ENCODE results near the gene MAPK4.

MAPK4 gene

DNA sequence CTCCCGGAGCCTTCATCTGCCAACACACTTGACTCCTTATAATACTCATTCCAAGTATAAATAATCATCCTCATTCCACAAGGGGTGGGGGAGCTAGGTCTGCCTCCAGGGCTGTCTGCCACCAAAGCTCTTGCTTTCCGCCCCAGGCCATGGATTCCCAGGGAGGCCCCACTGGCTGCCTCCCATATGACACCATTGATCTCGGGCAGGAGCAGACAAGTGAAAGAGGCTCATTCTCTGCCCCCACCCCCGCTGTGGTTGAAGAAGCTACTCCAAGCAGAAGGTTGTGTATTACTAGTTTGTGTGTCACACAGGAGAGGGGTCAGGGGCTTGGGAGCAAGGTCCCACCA lies 160.4 kb downstream of the MAPK4 start:
- DNase-seq (ENCODE audit: low read depth) = no peak

DNA sequence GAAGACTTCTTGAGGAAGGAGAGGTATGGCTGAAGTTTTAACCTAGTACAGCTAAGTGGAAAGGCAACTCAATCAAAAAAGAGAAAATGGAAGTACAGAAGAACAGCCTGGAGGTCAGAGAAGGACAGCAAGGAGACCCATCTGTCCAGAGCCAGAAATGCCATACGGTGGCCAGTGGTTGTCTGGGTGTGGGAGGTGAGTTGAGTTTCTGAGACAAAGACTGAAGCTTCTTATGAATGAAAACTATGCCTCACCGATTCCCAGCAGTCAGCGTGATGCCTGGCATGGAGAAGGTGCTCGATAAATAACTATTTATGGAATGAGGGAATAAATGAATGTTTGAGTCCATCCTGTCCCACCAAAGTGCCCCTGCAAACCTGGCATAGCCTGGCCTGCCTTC lies 161.1 kb downstream of the MAPK4 start:
- no peak for DNase-seq (ENCODE audit: low read depth)

- no peak for DNase-seq (ENCODE audit: low read depth)
Measured at GRCh38 chr18:50721451-50722120, 161.7 kb downstream of the MAPK4 start.

- DNase-seq (ENCODE audit: low read depth) = no peak
Measured at GRCh38 chr18:50722311-50722710, 162.4 kb downstream of the MAPK4 start.

GRCh38 chr18:50724751-50725151 lies 164.9 kb downstream of the MAPK4 start:
- DNase-seq (ENCODE audit: low read depth) = no peak

GRCh38 chr18:50726960-50727589 lies 167.2 kb downstream of the MAPK4 start:
- DNase-seq (ENCODE audit: low read depth) = no peak

- no peak for DNase-seq (ENCODE audit: low read depth)
Measured at GRCh38 chr18:50727721-50728471, 168.0 kb downstream of the MAPK4 start.

- DNase-seq (ENCODE audit: low read depth) = no peak
Measured at GRCh38 chr18:50729376-50729775, 169.5 kb downstream of the MAPK4 start.

GRCh38 chr18:50729986-50730385 lies 170.1 kb downstream of the MAPK4 start:
- DNase-seq (ENCODE audit: low read depth) = no peak

DNA sequence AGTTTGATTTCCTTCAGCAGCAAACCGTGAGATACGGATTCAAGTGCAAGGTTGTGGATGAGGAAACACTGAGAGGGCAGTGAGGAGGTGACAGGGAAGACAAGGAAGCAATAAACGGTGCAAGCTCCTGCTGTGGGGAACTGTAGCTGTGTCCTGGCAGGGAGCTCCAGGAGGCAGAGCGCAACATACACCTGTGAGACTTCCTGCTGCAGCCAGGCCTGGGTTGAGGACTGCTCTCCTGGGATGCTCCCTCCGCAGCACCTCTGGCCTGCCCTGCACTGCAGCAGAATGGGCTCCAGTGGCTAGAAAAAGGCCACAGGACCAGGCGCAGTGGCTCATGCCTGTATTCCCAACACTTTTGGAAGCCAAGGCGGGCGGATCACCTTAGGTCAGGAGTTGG lies 174.5 kb downstream of the MAPK4 start:
- no peak for DNase-seq (ENCODE audit: low read depth)

DNA sequence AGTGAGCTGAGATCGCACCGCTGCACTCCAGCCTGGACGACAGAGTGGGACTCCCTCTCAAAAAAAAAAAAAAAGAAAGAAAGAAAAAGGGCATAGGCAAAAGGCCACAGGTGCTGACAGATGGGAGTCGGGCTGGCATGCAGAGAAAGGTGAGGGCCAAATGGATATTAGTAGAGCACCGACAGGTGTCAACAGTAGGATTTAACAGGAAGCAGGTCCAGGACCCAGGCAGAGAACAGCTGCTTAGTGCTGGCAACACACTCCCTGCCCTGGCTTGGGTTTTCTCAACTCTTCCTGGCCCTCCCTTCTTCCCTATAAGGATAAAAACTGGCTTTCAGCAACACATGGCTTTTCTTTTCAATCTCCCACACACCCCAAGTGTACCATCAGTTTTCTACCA lies 175.0 kb downstream of the MAPK4 start:
- no peak for DNase-seq (ENCODE audit: low read depth)

GRCh38 chr18:50737127-50737526 lies 177.2 kb downstream of the MAPK4 start:
- no peak for DNase-seq (ENCODE audit: low read depth)

DNA sequence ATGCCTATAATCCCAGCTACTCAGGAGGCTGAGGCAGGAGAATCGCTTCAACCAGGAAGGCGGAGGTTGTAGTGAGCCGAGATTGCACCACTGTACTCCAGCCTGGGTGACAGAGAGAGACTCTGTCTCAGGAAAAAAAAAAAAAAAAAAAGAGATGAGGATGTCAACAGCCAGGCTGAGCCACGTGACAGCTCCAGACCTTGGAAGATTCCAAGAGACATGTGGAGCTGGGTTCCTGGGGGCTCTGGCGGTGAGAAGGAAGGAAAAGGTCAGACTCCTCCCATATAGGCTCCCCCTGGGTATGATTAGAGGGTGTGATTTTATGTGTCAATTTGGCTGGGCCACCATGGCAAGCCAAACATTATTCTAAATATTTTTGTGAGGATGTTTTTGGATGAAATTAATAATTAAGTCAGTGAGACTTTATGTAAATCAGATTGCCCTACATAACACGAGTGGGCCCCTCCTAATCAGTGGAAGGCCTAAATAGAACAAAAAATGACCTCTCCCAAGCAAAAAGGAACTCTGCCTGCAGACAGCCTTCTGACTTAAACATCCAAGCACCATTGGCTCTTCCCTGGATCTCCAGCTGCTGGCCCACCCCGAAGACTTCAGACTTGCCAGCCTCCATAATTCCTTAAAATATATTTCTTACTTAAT lies 178.3 kb downstream of the MAPK4 start:
- no peak for DNase-seq (ENCODE audit: low read depth)

- DNase-seq (ENCODE audit: low read depth) = no peak
Measured at GRCh38 chr18:50742952-50743351, 183.1 kb downstream of the MAPK4 start.

GRCh38 chr18:50744253-50744652 lies 184.4 kb downstream of the MAPK4 start:
- DNase-seq (ENCODE audit: low read depth) = no peak

GRCh38 chr18:50745945-50746344 lies 186.1 kb downstream of the MAPK4 start:
- DNase-seq (ENCODE audit: low read depth) = no peak

GRCh38 chr18:50747849-50748242 lies 188.0 kb downstream of the MAPK4 start:
- DNase-seq (ENCODE audit: low read depth) = no peak

DNA sequence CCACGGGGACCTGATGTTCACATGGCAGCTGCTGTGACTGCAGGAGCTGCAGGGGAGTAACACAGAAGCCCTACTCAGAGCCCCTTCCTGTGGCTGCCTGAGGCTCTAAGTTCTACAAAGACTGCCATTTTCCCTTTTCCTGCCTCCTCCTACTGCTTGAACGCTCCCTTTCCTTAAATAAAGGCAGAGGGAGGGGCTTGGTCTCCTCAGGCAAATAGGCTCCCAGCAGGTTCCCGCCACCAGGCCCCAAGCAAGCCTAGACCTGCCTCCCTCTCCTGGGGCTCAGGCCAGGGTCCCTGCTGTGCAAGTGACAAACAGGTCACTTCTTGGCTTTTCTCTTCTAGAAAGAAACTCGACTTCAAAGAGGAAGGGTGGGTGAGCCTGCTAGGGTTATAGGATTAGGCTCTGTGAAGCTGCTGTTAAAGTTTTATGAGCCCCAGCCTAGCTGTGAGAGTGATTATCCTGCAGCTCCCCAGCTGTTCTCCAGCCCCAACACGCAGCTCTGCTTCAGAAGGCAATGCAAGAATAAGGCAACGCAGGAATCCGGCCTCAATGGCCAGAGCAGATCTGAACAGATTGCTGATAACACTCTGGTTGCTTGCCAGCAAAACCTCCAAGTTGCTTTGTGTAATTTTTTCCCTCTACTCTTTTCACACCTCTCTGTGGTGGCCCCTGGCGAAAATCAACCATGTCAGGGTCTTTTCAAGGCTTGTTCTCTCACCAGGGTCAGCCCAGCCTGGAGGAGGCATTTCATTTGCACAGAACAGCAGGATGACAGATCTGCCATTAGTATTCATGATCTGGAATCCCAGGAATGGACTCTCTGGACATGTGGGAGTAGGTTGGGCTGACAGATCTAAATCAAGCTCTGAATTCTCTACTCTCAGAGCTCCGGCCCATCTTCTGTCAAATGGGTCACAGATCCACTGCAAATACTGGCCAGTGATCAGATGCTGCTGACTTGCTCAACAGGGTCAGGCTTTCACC lies 188.6 kb downstream of the MAPK4 start:
- no peak for DNase-seq (ENCODE audit: low read depth)

DNA sequence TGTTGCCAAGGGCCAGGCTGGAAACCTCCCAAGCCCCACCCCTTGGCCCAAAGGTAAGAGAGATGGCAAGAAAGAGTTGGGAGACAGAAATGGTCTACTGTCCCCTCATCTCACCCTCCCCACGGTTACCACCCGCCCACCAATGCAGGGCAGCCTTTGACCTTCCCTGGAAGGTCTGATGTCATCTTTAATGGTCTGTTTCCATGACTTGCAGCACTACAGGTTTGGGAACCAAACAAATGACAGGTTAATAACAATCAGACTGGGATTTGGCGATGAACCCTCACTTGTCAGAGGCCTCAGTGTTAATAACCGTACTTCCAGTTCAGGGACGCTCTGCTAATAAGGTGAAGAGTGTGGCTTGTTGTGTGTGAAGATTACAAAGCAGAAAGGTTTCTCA lies 189.5 kb downstream of the MAPK4 start:
- DNase-seq (ENCODE audit: low read depth) = no peak

DNA sequence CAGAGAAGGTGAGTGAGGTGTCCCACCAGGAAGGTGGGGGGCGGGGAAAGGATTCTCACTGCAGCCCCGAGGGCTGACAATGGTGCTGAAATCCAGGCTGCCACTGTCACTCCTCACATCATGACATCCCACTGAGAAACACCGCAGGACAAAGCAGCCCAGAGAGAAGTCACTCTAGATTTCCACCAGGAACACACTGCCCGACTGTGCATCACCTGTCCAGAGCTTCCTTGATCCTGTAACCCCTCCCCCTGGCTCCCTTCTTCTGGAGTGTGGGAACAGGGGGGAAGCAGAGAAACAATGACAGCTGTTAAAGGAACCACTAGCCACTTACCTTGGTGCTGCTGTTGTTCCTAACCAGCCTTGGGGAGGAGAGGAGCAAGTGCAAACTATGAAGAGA lies 190.1 kb downstream of the MAPK4 start:
- no peak for DNase-seq (ENCODE audit: low read depth)

DNA sequence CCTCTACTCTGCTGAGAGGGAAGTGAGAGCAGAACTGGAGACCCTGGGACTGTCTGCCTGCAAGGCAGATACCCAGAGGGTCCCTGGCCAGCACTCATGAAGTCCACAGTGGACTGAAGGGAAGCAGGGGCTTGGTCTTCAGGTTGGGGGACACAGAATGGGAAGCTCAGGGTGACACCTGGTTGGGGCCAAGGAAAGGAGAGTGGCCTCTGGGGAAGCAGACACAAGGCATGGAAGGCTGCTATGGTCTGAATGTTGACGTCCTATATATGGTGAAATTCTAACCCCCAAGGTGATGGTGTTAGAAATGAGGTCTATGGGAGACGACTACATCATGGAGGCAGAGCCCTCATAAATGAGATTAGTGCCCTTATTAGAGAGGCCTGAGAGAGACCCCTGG lies 190.7 kb downstream of the MAPK4 start:
- no peak for DNase-seq (ENCODE audit: low read depth)

DNA sequence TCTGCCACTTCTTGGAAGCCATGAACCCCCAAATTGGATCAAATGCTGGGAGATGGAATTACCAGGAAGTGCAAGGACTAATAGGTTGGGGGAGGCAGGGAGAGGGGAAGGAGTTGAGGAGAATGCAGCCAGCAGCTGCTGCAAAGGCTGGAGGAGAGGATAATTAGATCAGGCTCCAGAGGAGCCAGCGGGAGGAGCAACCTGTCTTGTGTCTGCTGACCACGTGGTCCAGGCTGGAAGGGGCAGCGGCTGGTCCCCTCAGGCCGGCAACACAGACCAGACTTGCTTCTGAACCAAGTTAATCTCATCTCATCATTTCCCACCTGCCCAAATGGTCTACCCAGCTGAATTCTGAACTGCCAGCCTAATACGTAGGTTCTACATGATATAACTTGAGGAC lies 191.6 kb downstream of the MAPK4 start:
- no peak for DNase-seq (ENCODE audit: low read depth)
